Uterus (tissue), 4 donors: ENCODE results near the gene TLR2. TPM values are rescaled to one million over a fixed set of nuclear protein-coding genes. Genes with fewer than 3 reads are reported as not detected.

Experiments
- DNase-seq, 2 donors: peaks; one replicate each; pipeline ENCODE4 v3.0.0-alpha.2; 2019 to 2020
- H3K27ac ChIP-seq, 2 donors: fragments of 200-600 bp; sonication (generic); 1 replicate in 1 of 2; 2 replicates in 1 of 2; pipeline ENCODE4 v1.5.1; 2016 to 2018
- H3K27me3 ChIP-seq, 2 donors: fragments of 200-600 bp; sonication (generic); one replicate each; pipeline ENCODE4 v1.5.1; 2018 to 2019; ENCODE audit warnings: control low read depth in 1 of 2
- H3K36me3 ChIP-seq, 2 donors: fragments of 200-600 bp; sonication (generic); one replicate each; pipeline ENCODE4 v1.5.1; 2019; ENCODE audit warnings: control low read depth in 1 of 2
- H3K4me1 ChIP-seq, 2 donors: fragments of 200-600 bp; sonication (generic); one replicate each; pipeline ENCODE4 v1.5.1; 2018 to 2019; ENCODE audit warnings: control low read depth in 1 of 2
- H3K4me3 ChIP-seq, 2 donors: fragments of 200-600 bp; sonication (generic); 1 replicate in 1 of 2; 2 replicates in 1 of 2; pipeline ENCODE4 v1.5.1; 2018 to 2019; ENCODE audit warnings: mild to moderate bottlenecking in 1 of 2
- H3K9me3 ChIP-seq, 2 donors: fragments of 200-600 bp; sonication (generic); one replicate each; pipeline ENCODE4 v1.5.1; 2019; ENCODE audit warnings: control low read depth in 1 of 2
- POLR2A ChIP-seq, 2 donors: fragments of 450-650 bp; IDR thresholded peaks; one replicate each; pipeline ENCODE4 v1.6.1; 2016; ENCODE audit warnings: antibody characterized with exemption in 2 of 2, mild to moderate bottlenecking in 1 of 2, moderate library complexity in 1 of 2
- intact Hi-C: fragments of 100-400 bp; cut with DNase I; formaldehyde crosslinking; loops from one replicate; pipeline ENCODE4 v1.15.1; 2023; ENCODE audit warnings: low total_unique reads
- total RNA-seq, 4 donors: library from RNA; depleted of rRNA in 3 of 4; stranded (reverse); fragments of >200 nt in 3 of 4; gene quantifications; one replicate each; pipeline versions ENCODE4 v1.1.0 to v1.2.4, GENCODE V29; 2014 to 2023
- TF ChIP-seq, protein P1 (sequence below), 4 experiments: fragments of 200-600 bp in 2 of 4; fragments of 450-650 bp in 2 of 4; sonication (generic) in 2 of 4; IDR thresholded peaks; one replicate each; pipeline ENCODE4 v1.5.1; 2016 to 2019; ENCODE audit warnings: antibody characterized with exemption in 4 of 4, mild to moderate bottlenecking in 2 of 4, moderate library complexity in 1 of 4
- donor health status: DM: yes; HTN: yes; CAD: no.

TLR2 gene
- total RNA-seq, 4 donors from 2014 or later = 1.3 to 19.1 (median 9.9) TPM

DNA sequence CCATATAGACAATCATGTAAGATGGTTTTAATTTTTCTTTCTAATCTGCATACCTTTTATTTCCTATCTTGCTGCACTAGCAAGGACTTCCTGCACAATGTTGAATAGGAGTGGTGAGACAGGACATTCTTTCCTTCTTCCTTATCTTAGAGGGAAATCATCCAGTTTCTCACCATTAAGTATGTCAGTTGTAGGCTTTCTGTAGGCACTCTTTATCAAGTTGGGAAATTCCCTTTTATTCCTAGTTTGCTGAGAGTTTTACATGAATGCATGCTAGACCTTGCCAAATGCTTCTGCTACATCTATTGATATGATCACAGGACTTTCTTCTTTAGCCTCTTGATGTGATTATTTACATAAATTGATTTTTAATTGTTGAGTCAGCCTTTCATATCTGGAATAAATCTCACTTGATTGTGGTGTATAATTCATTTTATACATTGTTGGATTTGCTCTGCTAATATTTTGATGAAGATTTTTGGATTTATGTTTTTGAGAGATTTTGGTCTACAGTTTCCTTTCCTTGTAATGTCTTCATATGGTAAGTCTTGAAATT is 51.9 kb downstream of the TLR2 start:
- Histone ChIP-seq H3K27ac (no peak overlapping the region), H3K9me3 (no peaks in the 10 kb centered on the region), H3K4me3 (no peak overlapping the region), H3K27me3 (no peaks in the 10 kb centered on the region), H3K4me1 (no peaks in the 10 kb centered on the region), H3K36me3 (no peaks in the 10 kb centered on the region)
- TF ChIP-seq, protein P1, sequence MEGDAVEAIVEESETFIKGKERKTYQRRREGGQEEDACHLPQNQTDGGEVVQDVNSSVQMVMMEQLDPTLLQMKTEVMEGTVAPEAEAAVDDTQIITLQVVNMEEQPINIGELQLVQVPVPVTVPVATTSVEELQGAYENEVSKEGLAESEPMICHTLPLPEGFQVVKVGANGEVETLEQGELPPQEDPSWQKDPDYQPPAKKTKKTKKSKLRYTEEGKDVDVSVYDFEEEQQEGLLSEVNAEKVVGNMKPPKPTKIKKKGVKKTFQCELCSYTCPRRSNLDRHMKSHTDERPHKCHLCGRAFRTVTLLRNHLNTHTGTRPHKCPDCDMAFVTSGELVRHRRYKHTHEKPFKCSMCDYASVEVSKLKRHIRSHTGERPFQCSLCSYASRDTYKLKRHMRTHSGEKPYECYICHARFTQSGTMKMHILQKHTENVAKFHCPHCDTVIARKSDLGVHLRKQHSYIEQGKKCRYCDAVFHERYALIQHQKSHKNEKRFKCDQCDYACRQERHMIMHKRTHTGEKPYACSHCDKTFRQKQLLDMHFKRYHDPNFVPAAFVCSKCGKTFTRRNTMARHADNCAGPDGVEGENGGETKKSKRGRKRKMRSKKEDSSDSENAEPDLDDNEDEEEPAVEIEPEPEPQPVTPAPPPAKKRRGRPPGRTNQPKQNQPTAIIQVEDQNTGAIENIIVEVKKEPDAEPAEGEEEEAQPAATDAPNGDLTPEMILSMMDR (IDR thresholded peaks at IDR 0.05) = no peak
- TF ChIP-seq POLR2A (IDR thresholded peaks at IDR 0.05) = no peak
- DNase-seq = no peak
- intact Hi-C loops = no loop called here

GRCh38 chr4:153741541-153741940 is 57.5 kb downstream of the TLR2 start:
- DNase-seq = no peak
- H3K27ac ChIP-seq = no peak overlapping the region
- no peaks in the 10 kb centered on the region for H3K9me3 ChIP-seq
- intact Hi-C loops = no loop called here
- H3K36me3 ChIP-seq = no peaks in the 10 kb centered on the region
- no peaks in the 10 kb centered on the region for H3K4me1 ChIP-seq
- H3K4me3 ChIP-seq = no peak overlapping the region
- no peaks in the 10 kb centered on the region for H3K27me3 ChIP-seq
- TF ChIP-seq, protein P1 (IDR thresholded peaks at IDR 0.05) = no peak
- TF ChIP-seq POLR2A (IDR thresholded peaks at IDR 0.05) = no peak

DNA sequence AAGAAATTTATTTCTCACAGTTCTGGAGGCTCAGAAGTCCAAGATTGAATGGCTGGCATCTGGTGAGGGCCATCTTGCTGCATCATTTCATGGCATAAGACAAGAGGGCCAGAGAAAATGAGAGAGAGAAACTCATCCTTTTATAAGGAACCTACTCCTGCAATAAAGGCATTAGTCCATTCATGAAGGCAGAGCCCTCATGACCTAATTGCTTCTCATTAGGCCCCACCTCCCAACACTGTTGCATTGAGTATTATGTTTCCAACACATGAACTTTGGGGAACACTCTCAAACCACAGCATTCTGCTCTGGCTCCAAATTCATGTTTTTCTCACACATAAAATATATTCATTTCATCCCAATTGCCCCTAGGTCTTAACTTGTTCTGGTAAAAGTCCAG is 61.6 kb downstream of the TLR2 start:
- TF ChIP-seq, protein P1 (IDR thresholded peaks at IDR 0.05) = no peak
- TF ChIP-seq POLR2A (IDR thresholded peaks at IDR 0.05) = no peak
- intact Hi-C loops = no loop called here
- no peaks in the 10 kb centered on the region for H3K4me1 ChIP-seq
- no peaks in the 10 kb centered on the region for H3K9me3 ChIP-seq
- no peak for DNase-seq
- no peak overlapping the region for H3K4me3 ChIP-seq
- no peaks in the 10 kb centered on the region for H3K36me3 ChIP-seq
- H3K27ac ChIP-seq = no peak overlapping the region
- no peaks in the 10 kb centered on the region for H3K27me3 ChIP-seq

- no peaks in the 10 kb centered on the region for H3K36me3 ChIP-seq
- no peaks in the 10 kb centered on the region for H3K4me1 ChIP-seq
- intact Hi-C loops = no loop called here
- no peaks in the 10 kb centered on the region for H3K9me3 ChIP-seq
- no peak for DNase-seq
- H3K27me3 ChIP-seq = no peaks in the 10 kb centered on the region
- H3K4me3 ChIP-seq = no peak overlapping the region
- TF ChIP-seq POLR2A (IDR thresholded peaks at IDR 0.05) = no peak
- TF ChIP-seq, protein P1 (IDR thresholded peaks at IDR 0.05) = no peak
- H3K27ac ChIP-seq = no peak overlapping the region
These were observed 63.4 kb downstream of the TLR2 start for GRCh38 chr4:153747406-153747955.

DNA sequence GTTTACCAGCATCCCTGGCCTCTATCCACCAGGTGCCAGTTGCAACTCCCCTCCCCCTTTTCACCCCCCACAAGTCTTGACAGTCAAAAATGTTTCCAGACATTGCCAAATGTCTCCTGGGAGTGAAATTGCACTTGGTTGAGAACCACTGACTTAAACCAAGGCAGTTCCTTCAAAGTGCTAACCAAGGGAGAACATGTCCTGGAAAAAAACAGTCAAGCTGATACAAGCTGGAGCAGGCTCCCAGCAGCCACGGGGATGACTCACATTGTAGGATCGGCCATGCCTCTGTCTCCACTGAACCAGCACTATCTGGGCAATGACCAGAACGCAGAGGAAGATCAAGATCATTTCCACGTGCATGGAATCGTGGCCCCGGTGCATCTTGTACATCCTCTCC is 64.3 kb downstream of the TLR2 start:
- Histone ChIP-seq H3K4me3 (no peak overlapping the region), H3K9me3 (no peaks in the 10 kb centered on the region), H3K27ac (no peak overlapping the region), H3K4me1 (no peaks in the 10 kb centered on the region), H3K27me3 (no peaks in the 10 kb centered on the region), H3K36me3 (no peaks in the 10 kb centered on the region)
- TF ChIP-seq POLR2A (IDR thresholded peaks at IDR 0.05) = no peak
- TF ChIP-seq, protein P1 (IDR thresholded peaks at IDR 0.05) = no peak
- intact Hi-C loops = no loop called here
- DNase-seq = no peak
